ENCODE measurements around the gene SDK1. TPM values are rescaled to one million over a fixed set of nuclear protein-coding genes. Genes with fewer than 3 reads are reported as not detected.

The SDK1 gene
- total and polyA plus RNA-seq, 10 of the 15 experiments (the other 5 are each of a cell fraction or from before 2014, with no cell fraction given), result 0.14 to 0.33 TPM; not detected in 8

DNA sequence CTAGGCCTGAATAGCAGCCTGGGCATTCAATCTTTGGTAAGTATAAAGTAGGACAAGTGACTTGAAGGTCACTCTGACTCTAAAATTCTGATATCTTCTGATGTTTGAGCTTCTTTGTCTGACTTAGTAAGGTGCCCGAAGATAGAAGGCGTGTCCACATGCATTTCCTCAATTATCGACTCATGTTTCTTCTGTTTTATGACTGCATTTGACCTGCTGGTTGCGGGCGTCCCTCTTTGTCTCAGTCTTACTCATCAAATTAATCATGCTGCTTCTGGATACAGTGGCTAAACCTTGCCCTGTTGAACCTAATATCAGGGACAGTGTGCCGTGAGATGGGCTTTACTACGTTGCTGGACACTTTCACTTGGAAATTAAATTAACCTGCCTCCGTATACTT lies 534.1 kb downstream of the SDK1 start (continued):
- TF ChIP-seq, protein P1, sequence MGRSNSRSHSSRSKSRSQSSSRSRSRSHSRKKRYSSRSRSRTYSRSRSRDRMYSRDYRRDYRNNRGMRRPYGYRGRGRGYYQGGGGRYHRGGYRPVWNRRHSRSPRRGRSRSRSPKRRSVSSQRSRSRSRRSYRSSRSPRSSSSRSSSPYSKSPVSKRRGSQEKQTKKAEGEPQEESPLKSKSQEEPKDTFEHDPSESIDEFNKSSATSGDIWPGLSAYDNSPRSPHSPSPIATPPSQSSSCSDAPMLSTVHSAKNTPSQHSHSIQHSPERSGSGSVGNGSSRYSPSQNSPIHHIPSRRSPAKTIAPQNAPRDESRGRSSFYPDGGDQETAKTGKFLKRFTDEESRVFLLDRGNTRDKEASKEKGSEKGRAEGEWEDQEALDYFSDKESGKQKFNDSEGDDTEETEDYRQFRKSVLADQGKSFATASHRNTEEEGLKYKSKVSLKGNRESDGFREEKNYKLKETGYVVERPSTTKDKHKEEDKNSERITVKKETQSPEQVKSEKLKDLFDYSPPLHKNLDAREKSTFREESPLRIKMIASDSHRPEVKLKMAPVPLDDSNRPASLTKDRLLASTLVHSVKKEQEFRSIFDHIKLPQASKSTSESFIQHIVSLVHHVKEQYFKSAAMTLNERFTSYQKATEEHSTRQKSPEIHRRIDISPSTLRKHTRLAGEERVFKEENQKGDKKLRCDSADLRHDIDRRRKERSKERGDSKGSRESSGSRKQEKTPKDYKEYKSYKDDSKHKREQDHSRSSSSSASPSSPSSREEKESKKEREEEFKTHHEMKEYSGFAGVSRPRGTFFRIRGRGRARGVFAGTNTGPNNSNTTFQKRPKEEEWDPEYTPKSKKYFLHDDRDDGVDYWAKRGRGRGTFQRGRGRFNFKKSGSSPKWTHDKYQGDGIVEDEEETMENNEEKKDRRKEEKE (IDR thresholded peaks at IDR 0.05), result no peak

DNA sequence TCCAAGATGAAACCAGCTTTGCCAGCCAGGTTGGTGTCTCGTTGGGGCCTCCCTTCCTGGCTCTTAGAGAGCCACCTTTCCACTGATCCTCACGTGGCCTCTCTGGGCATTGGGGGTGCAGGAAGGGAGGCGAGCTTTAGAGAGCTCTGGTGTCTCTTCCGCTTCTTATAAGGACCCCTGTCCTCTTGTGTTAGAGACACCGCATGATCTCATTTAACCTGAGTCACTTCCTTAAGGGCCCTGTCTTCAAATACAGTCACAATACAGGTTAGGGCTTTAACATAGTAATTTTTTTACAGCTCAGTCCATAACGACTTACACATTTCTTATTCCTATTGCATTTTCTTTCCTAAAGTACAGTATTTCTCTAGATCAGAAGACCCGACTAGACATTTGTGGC lies 535.8 kb downstream of the SDK1 start:
- no peaks in the 10 kb centered on the region for H3K36me3 ChIP-seq (ENCODE audit: control insufficient read depth in 2 of 2, insufficient read depth in 2 of 2, low read length in 1 of 2)

More for the DNA sequence above, 535.8 kb downstream of the SDK1 start:
- 33% methylated on average over 7 of the region's 7 CpGs for WGBS (ENCODE audit: insufficient coverage, insufficient replicate concordance, low lambda C conversion rate, missing lambda C conversion rate)
- in situ Hi-C loops (cut with MboI) (no loop called here), intact Hi-C loops (cut with micrococcal nuclease; ENCODE audit: unreplicated experiment) (no loop called here)
- no peaks in the 10 kb centered on the region; the same call in 2 of the 3 replicates for H3K9me3 ChIP-seq (replicated peaks; ENCODE audit: control insufficient read depth, insufficient read depth, low read length)
- no peak overlapping the region for H3K9ac ChIP-seq (ENCODE audit: control insufficient read depth, insufficient read depth, low read length)
- ChIA-PET CTCF (no interaction called here), RAD21 (ENCODE audit: unreplicated experiment) (no interaction called here), SMC1A (ENCODE audit: uncharacterized antibody, unreplicated experiment) (no interaction called here), POLR2A (no interaction called here)
- FAIRE-seq (no peak), ATAC-seq (no peak), DNase-seq (ENCODE audit: low read depth, low spot score) (no peak)
- H2AFZ ChIP-seq (ENCODE audit: control insufficient read depth, low read depth, low read length), result no peak overlapping the region
- H3K4me1 ChIP-seq (ENCODE audit: control insufficient read depth, insufficient read depth, low read length), result no peaks in the 10 kb centered on the region
- H3K4me3 ChIP-seq, result no peak overlapping the region
- TF ChIP-seq STAT3 (IDR thresholded peaks at IDR 0.05; ENCODE audit: low read depth, low read length) (no peak), ZNF207 (IDR thresholded peaks at IDR 0.05; ENCODE audit: borderline replicate concordance) (no peak), CHD1 (IDR thresholded peaks at IDR 0.05; ENCODE audit: low read depth, low read length) (no peak), SIN3A (IDR thresholded peaks at IDR 0.05; ENCODE audit: low read depth, low read length) (no peak), WRNIP1 (IDR thresholded peaks at IDR 0.05; ENCODE audit: borderline replicate concordance, low read depth, low read length) (no peak), BHLHE40 (IDR thresholded peaks at IDR 0.05; ENCODE audit: borderline replicate concordance in 1 of 2, low read depth in 2 of 2, low read length in 1 of 2) (no peak), TCF7 (IDR thresholded peaks at IDR 0.05; ENCODE audit: borderline replicate concordance) (no peak)
- TF ChIP-seq, protein P2, sequence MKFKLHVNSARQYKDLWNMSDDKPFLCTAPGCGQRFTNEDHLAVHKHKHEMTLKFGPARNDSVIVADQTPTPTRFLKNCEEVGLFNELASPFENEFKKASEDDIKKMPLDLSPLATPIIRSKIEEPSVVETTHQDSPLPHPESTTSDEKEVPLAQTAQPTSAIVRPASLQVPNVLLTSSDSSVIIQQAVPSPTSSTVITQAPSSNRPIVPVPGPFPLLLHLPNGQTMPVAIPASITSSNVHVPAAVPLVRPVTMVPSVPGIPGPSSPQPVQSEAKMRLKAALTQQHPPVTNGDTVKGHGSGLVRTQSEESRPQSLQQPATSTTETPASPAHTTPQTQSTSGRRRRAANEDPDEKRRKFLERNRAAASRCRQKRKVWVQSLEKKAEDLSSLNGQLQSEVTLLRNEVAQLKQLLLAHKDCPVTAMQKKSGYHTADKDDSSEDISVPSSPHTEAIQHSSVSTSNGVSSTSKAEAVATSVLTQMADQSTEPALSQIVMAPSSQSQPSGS (IDR thresholded peaks at IDR 0.05; ENCODE audit: low read length), result no peak
- no peaks in the 10 kb centered on the region for H3K79me2 ChIP-seq (ENCODE audit: control insufficient read depth, insufficient read depth, low read length)
- H3K4me2 ChIP-seq (ENCODE audit: control insufficient read depth, insufficient read depth), result no peak overlapping the region
- no peaks in the 10 kb centered on the region for H3K27me3 ChIP-seq (replicated peaks in 1 of 2; ENCODE audit: control insufficient read depth in 2 of 2, insufficient read depth in 2 of 2, low read length in 1 of 2)
- H4K20me1 ChIP-seq (ENCODE audit: control insufficient read depth, insufficient read depth), result no peaks in the 10 kb centered on the region
- no peak overlapping the region for H3K27ac ChIP-seq (ENCODE audit: control insufficient read depth, insufficient read depth)
- BruUV-seq (replicated peaks), result no TSS peak

Measured in GM12878 (cell line).